ENCODE data around the gene DUSP2. TPM values are rescaled to one million over a fixed set of nuclear protein-coding genes. Genes with fewer than 3 reads are reported as not detected.

DUSP2 gene
- total RNA-seq, 1 experiment from 2014 or later, result 4.9 TPM

GRCh38 chr2:96105994-96106715, 39.1 kb downstream of the DUSP2 start:
- intact Hi-C loops (cut with micrococcal nuclease; ENCODE audit: unreplicated experiment) (no loop called here), in situ Hi-C loops (cut with HindIII; ENCODE audit: low pct_unique_long_range_greater_than_20kb, low sequenced_read_pairs) (no loop called here)
- TF ChIP-seq REST (IDR thresholded peaks at IDR 0.05; ENCODE audit: insufficient read depth in 1 of 2, low read depth in 2 of 2, low read length in 1 of 2), result no peak
- TF ChIP-seq SIN3A (IDR thresholded peaks at IDR 0.05; ENCODE audit: borderline replicate concordance, insufficient read depth, low read depth, low read length), result no peak
- no peak for TF ChIP-seq TCF7L2 (IDR thresholded peaks at IDR 0.05; ENCODE audit: low read depth, low read length)
- TF ChIP-seq POLR2AphosphoS5 (IDR thresholded peaks at IDR 0.05; ENCODE audit: low read depth, low read length), result no peak
- no peak for TF ChIP-seq CTCF (IDR thresholded peaks at IDR 0.05)
- no peak overlapping the region for H3K4me3 ChIP-seq (ENCODE audit: low read depth in 2 of 2, low read length in 2 of 2)
- 0 out of 2 replicates have a peak, but pooled peaks cover 3% of the 10 kb centered on the region for H3K4me1 ChIP-seq (ENCODE audit: control insufficient read depth, insufficient read depth, low read length)
- ATAC-seq (no peak), DNase-seq (ENCODE audit: low read depth, low spot score) (no peak)
- H3K27me3 ChIP-seq (ENCODE audit: control insufficient read depth, insufficient read depth, low read length), result no peaks in the 10 kb centered on the region
- CTCF ChIA-PET, result no interaction called here
- BruUV-seq (replicated peaks), result no TSS peak
- no peaks in the 10 kb centered on the region for H3K36me3 ChIP-seq (ENCODE audit: control insufficient read depth, insufficient read depth, low read length)
- H3K9me3 ChIP-seq (ENCODE audit: control insufficient read depth, insufficient read depth, low read depth, low read length), result no peaks in the 10 kb centered on the region
- no peak overlapping the region for H3K27ac ChIP-seq (ENCODE audit: low read length)
- POLR2A ChIA-PET, result interaction anchor here (0.7 kb wide), 1 partner anchor 726 kb away, joined by 8 read pairs; no protein-coding TSS in a partner anchor

- Histone ChIP-seq H3K4me1 (ENCODE audit: control insufficient read depth, insufficient read depth, low read length) (peaks cover 3% of the 10 kb centered on the region; the same call in 1 of the 2 replicates), H3K36me3 (ENCODE audit: control insufficient read depth, insufficient read depth, low read length) (no peaks in the 10 kb centered on the region), H3K27ac (ENCODE audit: low read length) (no peak overlapping the region), H3K27me3 (ENCODE audit: control insufficient read depth, insufficient read depth, low read length) (no peaks in the 10 kb centered on the region), H3K4me3 (ENCODE audit: low read depth in 2 of 2, low read length in 2 of 2) (no peak overlapping the region), H3K9me3 (ENCODE audit: control insufficient read depth, insufficient read depth, low read depth, low read length) (no peaks in the 10 kb centered on the region)
- CTCF ChIA-PET, result no interaction called here
- no peak for TF ChIP-seq SIN3A (IDR thresholded peaks at IDR 0.05; ENCODE audit: borderline replicate concordance, insufficient read depth, low read depth, low read length)
- no peak for TF ChIP-seq CTCF (IDR thresholded peaks at IDR 0.05)
- TF ChIP-seq REST (IDR thresholded peaks at IDR 0.05; ENCODE audit: insufficient read depth in 1 of 2, low read depth in 2 of 2, low read length in 1 of 2), result no peak
- TF ChIP-seq TCF7L2 (IDR thresholded peaks at IDR 0.05; ENCODE audit: low read depth, low read length), result no peak
- TF ChIP-seq POLR2AphosphoS5 (IDR thresholded peaks at IDR 0.05; ENCODE audit: low read depth, low read length), result no peak
- POLR2A ChIA-PET, result no interaction called here
- DNase-seq (ENCODE audit: low read depth, low spot score), result no peak
- no TSS peak for BruUV-seq (replicated peaks)
- intact Hi-C loops (cut with micrococcal nuclease; ENCODE audit: unreplicated experiment), result no loop called here
- ATAC-seq, result no peak
- in situ Hi-C loops (cut with HindIII; ENCODE audit: low pct_unique_long_range_greater_than_20kb, low sequenced_read_pairs), result no loop called here
Observed at GRCh38 chr2:96105152-96105915, 39.9 kb downstream of the DUSP2 start.

All from Panc1 (cell line).